ENCODE results near the gene SLC25A25.
"Not testable (repeated sequence)": the region's sequence is repeated elsewhere in the genome, so short reads cannot be mapped to it uniquely, and the experiment has no call there.

The SLC25A25 gene

DNA sequence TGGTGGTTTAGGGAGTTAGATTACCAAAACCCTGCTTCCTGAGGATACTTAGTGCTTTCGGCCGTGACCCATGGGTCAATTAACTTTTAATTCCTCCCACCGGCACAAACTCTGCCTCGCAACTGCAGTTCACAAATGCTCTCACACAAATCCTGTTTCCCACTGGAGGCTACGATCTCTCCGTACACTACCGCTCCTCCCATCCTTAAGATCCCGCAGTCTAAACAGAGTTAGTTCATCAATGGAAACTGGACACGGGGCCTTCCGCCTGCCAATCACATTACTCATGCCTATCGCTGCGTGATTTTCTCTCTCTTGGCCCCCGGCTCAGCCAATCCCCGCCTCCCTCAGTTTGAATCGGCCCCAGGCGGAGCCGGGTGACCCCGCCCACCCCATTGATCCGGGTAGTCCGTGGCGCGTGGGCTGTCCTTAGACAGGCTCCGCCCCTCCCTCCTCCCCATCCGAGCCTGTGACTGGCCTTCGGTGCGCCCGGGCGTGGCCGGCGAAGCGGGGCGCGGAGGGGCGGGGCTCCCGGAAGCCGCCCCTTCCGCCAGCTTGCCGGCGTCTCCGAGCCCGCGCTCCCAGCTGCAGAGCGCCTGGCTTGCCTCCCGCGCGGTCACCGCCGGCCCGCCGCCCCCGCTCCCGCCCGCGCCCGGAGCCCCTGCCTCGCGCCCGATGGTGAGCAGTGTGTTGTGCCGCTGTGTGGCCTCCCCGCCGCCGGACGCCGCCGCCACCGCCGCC lies at the start of gene SLC25A25:
SLC25A25 (plus strand) TSS at position 588 of the 741 bp plus-strand sequence; CDS start at position 676, 88 bp downstream.
- FAIRE-seq = no peak

DNA sequence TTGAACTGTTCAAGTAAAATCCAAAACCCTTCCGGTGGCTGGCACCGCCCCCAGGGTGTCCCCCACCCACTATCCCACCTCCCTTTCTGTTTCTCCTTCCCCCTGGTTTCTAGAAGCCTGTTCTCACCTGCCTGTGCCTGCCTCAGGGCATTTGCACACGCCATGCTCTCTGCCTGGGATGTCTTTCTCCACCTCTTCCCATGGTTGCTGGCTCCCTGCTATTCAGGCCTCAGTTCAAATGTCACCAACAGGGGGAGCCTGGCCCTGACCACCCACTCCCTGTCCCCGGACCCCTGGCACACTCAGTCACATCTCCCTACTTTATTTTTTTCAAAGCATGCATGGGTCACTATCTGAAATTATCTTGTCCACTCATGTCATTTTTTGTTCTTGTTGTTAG lies 47.3 kb upstream of the SLC25A25 start:
- no peak for FAIRE-seq

DNA sequence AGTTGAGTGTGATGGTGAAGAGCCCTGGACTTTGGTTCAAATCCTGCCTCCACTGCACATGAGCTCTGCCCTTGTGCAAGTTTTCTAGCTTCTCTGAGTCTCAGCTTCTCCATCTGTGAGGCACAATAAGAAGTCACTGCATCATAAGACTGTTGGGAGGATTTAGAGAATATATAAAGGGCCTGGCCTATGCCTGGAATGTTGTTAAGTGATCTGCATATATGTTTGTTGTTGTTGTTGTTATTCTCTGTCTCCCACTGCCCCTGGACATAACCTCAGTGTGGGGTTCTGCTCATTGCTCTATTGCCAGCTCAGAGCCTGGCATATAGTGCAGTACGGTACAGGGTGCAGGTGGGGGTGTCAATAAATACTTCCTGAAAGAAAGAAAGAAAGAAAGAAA lies 46.9 kb upstream of the SLC25A25 start:
- no peak for FAIRE-seq

DNA sequence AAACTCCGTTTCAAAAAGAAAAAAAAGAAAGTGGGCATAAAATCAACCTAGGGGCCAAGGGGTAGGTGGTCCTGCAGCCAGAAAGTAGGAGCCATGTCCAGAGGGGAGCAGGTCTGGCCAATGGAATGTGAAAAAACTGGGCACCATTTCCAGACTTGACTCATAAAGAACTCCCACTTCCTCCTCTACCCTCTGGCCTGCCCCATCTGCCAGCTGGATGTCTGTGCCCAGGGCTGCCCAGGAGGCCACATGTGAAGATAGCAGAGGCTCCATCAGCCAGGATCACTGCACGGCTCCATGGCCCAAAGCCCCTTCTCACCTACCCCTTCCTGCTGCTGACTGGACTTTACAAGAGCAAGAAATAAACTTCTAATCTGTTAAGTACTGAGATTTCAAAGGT lies 45.1 kb upstream of the SLC25A25 start:
- no peak for FAIRE-seq

DNA sequence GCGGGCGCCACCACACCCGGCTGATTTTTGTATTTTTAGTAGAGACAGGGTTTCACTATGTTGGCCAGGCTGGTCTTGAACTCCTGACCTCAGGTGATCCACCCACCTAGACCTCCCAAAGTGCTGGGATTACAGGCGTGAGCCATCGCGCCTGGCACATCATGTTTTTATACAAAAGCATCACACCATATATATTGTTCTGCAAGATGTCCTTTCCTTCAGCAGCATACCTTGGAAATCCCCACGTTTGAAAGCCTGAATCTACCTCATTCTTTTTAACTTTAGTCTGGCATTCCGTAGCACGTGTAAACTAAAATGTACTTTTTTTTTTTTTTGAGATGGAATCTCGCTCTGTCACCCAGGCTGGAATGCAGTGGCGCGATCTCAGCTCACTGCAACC lies 44.4 kb upstream of the SLC25A25 start:
- not testable (repeated sequence) for FAIRE-seq

DNA sequence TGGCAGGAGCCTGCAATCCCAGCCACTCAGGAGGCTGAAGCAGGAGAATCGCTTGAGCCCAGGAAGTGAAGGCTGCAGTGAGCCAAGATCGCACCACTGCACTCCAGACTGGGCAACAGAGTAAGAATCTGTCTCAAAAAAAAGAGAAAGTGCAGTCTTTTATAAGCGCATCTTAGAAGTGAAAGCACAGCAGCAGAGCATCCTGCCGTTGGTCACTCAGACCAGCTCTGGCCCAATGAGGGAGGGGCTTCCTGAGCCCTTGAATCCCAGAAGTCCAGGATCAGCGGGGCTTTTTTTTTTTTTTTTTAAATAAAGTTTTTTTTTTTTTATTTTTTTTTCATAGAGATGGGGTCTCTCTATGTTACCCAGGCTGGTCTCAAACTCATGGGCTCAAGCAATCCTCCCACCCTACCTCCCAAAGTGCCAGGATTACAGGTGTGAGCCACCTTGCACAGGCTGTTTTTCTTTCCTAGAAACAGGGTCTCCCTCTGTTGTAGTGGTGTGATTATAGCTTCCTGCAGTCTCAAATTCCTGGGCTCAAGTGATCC lies 43.2 kb upstream of the SLC25A25 start:
- no peak for FAIRE-seq

DNA sequence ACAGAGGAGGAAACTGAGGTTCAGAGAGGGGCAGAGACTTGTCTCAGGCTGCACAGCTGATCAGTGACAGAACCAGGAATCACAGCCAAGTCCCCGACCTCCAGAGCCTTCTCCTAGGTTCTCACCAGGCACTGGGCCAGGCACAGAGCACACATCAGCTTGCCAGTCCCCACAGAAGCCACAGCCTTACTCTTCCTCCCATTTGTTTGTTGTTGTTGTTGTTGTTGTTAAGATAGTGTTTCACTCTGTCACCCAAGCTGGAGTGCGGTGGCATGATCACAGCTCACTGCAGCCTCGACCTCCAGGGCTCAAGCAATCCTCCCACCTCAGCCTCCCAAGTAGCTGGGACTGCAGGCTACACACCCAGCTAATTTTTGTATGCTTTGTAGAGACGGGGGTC lies 42.3 kb upstream of the SLC25A25 start:
- no peak for FAIRE-seq

DNA sequence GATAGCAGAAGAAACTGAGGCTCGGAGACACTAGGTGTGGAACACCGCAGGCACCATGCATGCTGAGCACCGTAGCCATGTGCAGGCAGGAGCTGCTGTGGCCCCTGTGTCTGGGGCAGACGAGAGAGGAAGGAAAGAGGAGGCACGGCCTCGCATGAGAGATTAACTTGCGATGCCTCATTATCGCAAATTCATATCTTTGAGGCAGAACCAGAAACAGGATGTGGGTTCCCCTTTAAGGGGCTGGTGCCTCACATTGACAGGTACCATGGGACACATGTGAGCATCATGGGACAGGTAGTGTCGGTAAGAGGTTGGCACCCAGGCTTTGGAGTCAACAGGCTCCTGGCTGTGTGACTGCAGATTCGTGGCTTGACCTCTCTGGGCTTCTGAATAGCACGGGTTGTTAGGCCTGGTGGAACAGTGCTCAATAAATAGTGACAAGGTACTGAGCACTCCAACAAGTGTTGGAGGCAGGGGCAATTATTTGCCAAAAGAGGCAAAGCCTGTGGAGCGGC lies 41.7 kb upstream of the SLC25A25 start:
- FAIRE-seq = no peak

DNA sequence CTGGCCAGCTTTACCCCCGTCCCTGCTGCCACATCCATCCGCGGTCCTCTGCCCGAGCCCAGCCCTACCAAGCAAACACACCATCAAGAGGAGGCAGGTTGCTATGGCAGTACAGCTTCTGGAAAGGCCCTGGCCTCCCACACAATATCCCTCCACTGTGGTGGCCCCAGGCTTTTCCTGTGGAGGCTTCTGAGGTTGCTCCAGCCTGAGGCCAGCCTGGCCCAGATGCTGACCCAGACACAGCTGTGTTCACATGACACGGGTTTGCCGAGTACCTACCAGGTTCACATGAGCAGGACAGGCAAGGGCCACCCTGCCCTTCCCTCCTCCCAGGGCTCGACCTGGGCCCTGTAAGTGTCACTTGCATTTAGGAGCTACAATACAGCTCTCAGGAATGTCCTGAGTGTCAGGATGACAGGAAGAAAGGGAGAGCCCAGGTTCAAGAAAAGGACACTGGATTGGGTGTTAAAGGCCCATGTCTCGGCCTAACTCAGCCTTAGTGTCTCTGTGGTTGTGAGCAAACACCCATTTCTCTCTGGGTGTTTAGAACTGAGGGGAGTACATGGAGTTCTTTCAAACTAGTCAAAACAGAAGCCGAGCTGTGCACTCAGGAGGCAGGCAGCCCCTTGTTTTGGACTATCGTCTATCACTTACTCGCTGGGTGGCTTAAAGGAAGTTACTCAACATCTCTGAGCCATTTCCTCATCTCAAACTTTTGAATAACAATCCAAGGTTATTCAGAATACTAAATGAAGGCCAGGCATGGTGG lies 41.1 kb upstream of the SLC25A25 start:
- FAIRE-seq = no peak

DNA sequence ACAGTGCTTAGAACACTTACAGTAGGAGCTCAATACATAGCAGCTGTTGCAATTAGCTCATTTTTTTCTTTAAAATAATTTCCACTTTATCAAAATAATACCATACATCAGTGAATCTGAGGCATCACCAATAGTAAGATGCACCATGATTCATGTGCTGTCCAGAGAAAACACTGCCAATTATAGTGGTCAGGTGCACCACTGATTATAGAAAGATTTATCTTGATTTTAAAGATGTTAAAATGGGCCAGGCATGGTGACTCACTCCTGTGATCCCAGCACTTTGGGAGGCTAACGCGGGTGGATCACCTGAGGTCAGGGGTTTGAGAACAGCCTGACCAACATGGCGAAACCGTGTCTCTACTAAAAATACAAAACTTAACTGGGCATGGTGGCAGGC lies 40.3 kb upstream of the SLC25A25 start:
- FAIRE-seq = no peak

DNA sequence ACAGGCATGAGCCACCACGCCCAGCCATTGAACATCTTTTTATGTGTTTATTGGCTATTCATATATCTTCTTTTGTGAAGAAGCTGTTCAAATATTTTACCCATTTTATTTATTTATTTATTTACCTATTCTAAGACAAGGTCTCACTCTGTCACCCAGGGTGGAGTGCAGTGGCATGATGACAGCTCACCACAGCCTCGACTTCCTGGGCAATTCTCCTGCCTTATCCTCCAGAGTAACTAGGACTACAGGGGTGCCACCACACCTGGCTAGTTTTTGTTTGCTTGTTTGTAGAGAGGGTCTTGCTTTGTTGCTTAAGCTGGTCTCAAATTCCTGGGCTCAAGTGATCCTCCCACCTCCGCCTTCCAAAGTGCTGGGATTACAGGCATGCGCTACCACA lies 34.4 kb upstream of the SLC25A25 start:
- no peak for FAIRE-seq

DNA sequence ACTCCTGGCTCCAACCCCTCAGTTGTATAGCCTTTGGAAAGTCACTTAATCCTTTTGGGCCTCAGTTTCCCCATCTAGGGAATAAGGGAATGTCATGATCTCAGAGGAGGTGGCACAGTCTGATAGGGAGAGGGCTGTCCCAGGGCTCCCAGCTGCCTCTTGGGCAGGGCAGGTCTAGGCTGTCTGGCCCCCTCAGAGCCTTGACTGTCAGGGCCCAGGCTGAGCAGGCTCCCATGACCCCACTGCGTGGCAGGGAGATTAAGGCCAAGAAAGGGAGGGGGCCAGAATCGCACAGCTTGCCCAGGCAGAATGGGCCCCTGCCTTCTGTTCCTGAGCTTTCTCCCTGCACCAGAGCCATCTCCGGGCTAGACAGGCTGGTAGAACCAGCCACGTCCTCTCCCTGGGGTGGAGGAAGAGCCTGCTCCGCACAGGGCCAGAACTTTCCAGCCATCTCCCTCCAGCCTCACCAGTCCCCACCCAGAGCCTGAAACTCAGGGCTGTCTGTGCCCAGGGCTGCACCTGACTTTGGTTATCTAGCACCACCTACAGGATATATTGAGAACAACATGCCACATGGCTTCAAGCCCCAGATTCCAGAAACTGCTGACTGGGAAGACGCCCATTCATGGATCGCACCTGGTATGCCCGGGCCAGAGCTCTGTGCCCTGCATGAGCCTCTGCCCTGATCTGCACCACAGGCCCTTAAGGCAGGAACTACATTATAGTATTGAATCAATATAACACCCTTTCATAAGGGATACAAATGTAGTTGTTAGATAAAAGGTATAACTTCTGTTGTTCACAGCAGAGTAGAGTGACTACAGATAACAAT lies 33.0 kb upstream of the SLC25A25 start:
- no peak for FAIRE-seq

DNA sequence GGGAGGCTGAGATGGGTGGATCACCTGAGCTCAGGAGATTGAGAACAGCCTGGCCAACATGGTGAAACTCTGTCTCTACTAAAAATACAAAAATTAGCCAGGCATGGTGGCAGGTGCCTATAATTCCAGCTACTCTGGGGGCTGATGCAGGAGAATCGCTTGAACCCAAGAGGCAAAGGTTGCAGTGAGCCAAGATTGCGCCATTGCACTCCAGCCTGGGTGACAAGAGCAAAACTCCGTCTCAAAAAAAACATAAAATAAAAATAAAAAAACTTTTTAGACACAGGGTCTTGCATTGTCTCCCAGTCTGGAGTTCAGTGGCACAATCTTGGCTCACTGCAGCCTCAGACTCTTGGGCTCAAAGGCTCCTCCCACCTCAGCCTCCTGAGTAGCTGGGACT lies 31.5 kb upstream of the SLC25A25 start:
- FAIRE-seq = not testable (repeated sequence)

DNA sequence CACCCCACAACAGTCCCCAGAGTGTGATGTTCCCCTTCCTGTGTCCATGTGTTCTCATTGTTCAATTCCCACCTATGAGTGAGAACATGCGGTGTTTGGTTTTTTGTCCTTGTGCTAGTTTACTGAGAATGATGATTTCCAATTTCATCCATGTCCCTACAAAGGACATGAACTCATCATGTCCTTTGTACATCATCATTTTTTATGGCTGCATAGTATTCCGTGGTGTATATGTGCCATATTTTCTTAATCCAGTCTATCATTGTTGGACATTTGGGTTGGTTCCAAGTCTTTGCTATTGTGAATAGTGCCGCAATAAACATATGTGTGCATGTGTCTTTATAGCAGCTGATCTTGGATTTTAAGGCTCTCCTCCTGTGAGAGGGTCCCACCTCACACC lies 27.2 kb upstream of the SLC25A25 start:
- FAIRE-seq = not testable (repeated sequence)

DNA sequence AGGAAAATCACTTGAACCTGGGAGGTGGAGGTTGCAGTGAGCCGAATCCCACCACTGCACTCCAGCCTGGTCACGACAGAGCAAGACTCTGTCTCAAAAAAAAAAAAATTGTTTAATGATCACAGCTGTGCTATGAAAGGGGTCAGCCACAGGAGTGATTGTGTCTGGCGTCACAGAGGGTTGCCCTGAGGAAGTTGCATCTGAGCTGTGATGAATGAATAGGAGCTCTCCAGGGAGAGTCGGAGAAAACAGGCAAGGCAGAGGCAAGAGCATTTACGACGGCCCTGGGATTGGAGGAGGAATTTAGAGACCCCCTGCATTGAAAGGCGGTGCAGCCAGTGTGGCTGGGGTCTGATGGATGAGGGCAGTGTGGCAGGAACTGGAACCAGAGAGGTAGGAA lies 26.0 kb upstream of the SLC25A25 start:
- no peak for FAIRE-seq

DNA sequence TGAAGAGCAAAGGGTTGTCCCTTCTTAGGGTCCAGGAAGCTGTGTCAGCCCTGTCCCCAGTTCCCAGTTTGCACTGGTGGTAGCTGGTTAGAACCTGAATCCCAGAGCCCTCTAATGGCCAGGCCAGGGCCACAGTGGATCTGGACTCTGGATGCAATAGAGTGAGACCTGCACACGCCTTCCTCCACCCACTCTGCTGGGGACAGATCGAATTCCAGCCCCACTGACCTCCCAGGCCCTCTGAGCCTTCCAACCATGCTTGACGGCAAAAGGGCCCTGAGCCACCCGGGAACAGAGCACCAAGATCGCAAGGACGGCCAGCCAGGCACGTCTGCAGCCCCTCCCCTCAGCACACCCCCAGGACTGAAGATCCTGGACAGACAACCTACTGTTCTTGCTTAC lies 24.6 kb upstream of the SLC25A25 start:
- no peak for FAIRE-seq

DNA sequence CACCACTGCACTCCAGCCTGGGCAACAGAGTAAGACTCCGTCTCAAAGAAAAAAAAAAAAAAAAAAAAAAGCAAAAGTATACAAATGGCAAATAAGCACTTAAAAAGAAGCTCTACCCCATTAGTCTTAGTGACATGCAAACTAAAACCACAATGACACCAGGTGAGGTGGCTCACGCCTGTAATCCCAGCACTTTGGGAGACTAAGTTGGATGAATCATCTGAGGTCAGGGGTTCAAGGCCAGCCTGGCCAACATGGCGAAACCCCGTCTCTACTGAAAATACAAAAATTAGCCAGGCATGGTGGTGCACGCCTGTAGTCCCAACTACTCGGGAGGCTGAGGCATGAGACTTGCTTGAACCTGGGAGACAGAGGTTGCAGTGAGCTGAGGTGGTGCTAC lies 22.6 kb upstream of the SLC25A25 start:
- not testable (repeated sequence) for FAIRE-seq

DNA sequence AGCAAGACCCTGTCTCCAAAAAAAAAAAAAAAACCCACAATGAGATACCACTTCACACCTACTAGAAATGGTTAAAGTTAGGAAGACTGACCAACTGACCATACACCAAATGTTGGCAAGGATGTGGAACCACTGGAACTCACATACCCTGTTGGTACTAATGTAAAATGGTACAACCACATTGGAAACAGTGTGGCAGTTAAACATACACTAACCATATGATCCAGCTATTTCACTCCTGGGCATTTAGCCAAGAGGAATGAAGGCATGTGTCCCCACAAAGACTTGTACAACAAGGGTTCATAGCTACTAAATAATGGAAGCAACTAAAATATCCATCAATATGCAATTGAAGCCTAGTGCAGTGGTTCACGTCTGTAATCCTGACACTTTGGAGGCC lies 22.2 kb upstream of the SLC25A25 start:
- no peak for FAIRE-seq

DNA sequence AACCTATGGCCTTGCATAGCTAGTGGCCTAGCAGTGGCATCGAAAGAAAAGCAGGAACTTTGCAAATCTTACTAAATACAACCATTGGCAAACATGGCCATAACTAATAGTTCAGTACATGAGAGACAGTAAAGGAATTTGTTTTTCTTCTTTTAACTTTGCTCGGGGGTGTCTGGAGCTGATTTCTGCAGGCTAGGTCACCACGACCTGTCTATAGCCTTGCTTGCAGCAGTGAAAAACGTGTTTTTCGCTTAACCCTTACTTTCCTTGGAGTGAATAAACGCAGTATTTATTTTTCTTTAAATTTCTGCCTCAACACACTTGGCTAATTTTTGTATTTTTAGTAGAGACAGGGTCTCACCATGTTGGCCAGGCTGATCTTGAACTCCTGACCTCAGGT lies 20.8 kb upstream of the SLC25A25 start:
- FAIRE-seq = no peak

DNA sequence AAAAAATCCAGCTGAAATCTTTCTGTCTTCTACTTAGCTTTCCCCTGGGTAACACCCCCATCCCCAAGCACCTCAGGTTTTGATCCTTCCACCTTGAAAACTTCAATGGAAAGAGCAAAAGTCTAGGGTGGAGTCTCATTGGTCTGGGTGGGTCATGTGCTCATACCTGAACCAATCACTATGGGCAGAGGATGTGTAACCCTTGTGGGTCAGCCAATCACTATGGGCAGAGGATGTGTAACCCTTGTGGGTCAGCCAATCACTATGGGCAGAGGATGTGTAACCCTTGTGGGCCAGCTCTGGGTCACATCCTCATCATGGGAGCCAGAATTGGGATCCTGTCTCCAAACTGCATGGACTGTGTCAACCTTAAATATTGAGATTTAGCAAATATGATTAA lies 19.4 kb upstream of the SLC25A25 start:
- no peak for FAIRE-seq

DNA sequence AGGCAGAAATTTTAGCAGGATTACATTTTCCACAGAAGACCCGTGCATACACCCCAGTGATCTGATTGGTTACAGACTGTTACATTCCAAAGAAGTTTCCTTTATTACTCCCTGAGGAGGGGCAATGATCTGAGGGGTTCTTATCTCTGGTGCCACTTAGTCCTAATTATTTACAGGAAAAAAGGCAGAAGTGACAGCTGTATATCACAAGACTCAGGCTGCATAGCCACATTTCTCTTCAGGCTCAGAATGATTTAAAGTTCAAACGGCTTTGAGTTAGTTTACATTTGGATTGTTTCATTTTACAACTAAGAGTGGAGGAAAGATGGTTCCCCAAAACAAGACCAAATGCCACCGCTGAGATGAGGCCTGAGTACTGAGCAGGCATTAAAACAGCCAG lies 18.2 kb upstream of the SLC25A25 start:
- no peak for FAIRE-seq

DNA sequence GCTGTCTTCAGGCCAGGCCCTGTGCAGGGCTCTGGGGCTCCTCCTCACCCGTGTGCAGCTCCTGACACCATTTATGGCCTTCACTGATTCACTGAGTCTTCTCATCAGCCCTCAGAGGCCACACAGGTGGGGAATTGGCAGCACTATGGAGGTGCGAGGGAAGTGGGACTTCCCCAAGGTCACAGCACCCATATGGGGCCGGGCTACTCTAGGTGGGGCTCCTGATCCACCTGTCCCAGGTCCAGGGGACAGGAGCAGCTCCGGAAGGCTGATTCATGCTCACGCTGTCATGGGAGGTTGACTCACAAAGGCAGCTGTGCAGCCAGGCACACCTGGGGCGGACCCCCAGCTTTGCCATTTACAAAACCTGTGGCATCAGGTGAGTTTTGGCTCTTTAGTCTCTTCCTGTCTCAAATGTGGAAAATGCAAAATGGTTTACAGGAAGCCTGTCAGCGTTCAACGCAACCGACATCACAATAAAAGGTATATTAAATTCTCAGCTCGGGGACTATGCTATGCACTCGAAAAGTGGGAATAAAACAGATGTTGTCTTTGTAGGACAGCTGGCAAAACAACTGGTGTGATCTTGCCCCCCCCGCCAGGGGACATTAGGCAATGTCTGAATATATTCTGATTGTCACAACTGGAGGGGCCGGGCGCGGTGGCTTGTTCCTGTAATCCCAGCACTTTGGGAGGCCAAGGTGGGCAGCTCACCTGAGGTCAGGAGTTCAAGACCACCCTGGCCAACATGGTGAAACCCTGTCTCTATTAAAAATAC lies 15.9 kb upstream of the SLC25A25 start:
- no peak for FAIRE-seq
